Uterus (tissue), 2 donors: Measurements from ENCODE around the gene PTGFRN.

ENCODE experiments used
- CTCF ChIP-seq, 4 experiments: fragments of 200-600 bp in 2 of 4; fragments of 450-650 bp in 2 of 4; sonication (generic) in 2 of 4; IDR thresholded peaks; one replicate each; pipeline ENCODE4 v1.5.1; 2016 to 2019; ENCODE audit warnings: antibody characterized with exemption in 4 of 4, mild to moderate bottlenecking in 2 of 4, moderate library complexity in 1 of 4
- POLR2A ChIP-seq, 2 donors: fragments of 450-650 bp; IDR thresholded peaks; one replicate each; pipeline ENCODE4 v1.6.1; 2016; ENCODE audit warnings: antibody characterized with exemption in 2 of 2, mild to moderate bottlenecking in 1 of 2, moderate library complexity in 1 of 2

DNA sequence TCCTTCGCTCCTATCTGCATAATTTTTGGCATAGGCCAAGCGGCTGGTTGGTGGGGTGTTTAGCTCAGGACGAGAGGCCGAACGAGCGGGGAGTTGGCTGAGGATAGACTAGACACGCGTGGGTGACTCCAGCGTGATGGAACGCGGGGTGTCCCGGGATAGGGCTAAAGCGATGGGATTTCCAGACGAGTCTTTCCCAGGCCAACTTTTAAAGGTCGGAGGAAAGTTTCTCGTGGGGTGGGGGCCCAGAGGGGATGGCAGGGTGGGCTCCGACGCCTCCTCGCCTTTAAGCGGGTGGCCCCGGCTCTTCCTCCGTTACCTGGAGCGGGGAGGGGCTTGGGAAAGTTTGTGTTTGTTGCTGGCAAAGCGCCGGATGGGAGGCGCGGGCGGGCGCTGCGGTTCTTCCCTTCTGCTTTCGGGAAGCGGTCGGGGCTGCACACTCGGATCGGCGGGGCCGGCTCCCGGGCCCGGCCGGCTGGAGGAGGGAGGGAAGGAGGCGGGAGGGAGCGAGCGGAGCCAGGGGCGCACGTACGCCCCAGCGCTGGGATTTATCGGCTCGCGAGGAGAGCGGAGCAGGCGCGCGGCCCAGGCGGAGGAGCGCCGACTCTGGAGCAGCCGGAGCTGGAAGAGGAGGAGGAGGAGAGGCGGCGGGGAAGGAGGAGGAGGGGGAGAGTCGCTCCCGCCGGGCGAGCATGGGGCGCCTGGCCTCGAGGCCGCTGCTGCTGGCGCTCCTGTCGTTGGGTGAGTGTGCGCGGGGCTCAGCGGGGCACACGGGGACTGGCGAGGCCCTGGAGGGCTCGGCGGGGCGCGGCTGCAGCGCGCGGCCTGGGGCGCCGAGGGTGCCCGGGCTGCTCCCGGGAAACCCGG lies at the start of gene PTGFRN:
- no peak for TF ChIP-seq CTCF (IDR thresholded peaks at IDR 0.05)
- TF ChIP-seq POLR2A (IDR thresholded peaks at IDR 0.05) = peak in 1 of 2 donors; percentile 59
